Lower lobe of right lung (tissue), 2 donors: ENCODE data around the gene KIAA1958. TPM values are rescaled to one million over a fixed set of nuclear protein-coding genes. Genes with fewer than 3 reads are reported as not detected.
A peak's percentile ranks its signal among the peaks of the same experiment; 100 is the strongest.

Experiments used
- ATAC-seq, 2 donors: fragments of 200-7000 bp; cut with Tn5 transposase; one replicate each; pipeline ENCODE4 v1.9.1; 2020 to 2022; ENCODE audit warnings: mild to moderate bottlenecking in 2 of 2, moderate library complexity in 2 of 2
- DNase-seq: peaks from one replicate; pipeline ENCODE4 v3.0.0-alpha.2; 2020
- H3K27ac ChIP-seq: fragments of 200-600 bp; one replicate; pipeline ENCODE4 v1.8.0; 2022
- H3K27me3 ChIP-seq: fragments of 200-600 bp; one replicate; pipeline ENCODE4 v1.8.0; 2022; ENCODE audit warnings: low read depth
- H3K36me3 ChIP-seq: fragments of 200-600 bp; one replicate; pipeline ENCODE4 v1.8.0; 2022; ENCODE audit warnings: mild to moderate bottlenecking
- H3K4me1 ChIP-seq: fragments of 200-600 bp; one replicate; pipeline ENCODE4 v1.8.0; 2022
- H3K4me3 ChIP-seq: fragments of 200-600 bp; one replicate; pipeline ENCODE4 v1.8.0; 2022; ENCODE audit warnings: mild to moderate bottlenecking
- H3K9me3 ChIP-seq: fragments of 200-600 bp; one replicate; pipeline ENCODE4 v1.8.0; 2022
- CTCF ChIP-seq: fragments of 200-600 bp; IDR thresholded peaks from one replicate; pipeline ENCODE4 v1.8.0; 2022; ENCODE audit warnings: antibody characterized with exemption, mild to moderate bottlenecking
- intact Hi-C: fragments of 100-400 bp; cut with DNase I; formaldehyde crosslinking; loops from one replicate; pipeline ENCODE4 v1.11.0; 2022
- total RNA-seq: library from RNA; stranded (reverse); fragmentation: NEBNext Ultra II Directional; extraction: Animal tissue kit (Norgen Biotek cat#: 25700); gene quantifications from one replicate; pipeline ENCODE4 v1.2.1, GENCODE V29; 2021
- donor health status: DM: no; HTN: yes; CAD: no; lungs with severe emphysema.

Gene KIAA1958
- total RNA-seq, 1 donor from 2014 or later = 14.1 TPM

- no peaks in the 10 kb centered on the region for H3K27me3 ChIP-seq
- peaks cover 15% of the 10 kb centered on the region for H3K4me1 ChIP-seq
- no peak overlapping the region for H3K4me3 ChIP-seq
- no peaks in the 10 kb centered on the region for H3K36me3 ChIP-seq
- intact Hi-C loops = no loop called here
- TF ChIP-seq CTCF = no peak
- no peak overlapping the region for H3K27ac ChIP-seq
- DNase-seq = no peak
- ATAC-seq = no peak
- H3K9me3 ChIP-seq = no peaks in the 10 kb centered on the region
Measured at GRCh38 chr9:112500842-112501241, 14.2 kb downstream of the KIAA1958 start.

DNA sequence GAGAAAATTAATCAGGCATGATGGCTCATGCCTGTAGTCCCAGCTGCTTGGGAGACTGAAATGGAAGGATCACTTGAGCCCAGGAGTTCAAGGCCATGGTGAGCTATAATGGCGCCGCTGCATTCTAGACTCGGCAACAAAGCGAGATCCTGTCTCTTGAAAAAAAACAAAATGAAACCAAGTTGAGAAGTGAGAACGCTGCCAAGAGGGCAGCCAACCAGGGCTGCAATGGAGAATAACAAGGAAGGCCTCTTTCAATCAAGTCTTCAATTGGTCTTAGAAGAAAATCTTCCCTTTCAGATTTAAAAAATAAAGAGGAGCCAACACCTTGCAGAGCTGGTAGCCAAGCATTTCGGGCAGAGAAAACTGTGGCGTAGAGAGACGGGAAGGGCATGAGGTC is 14.7 kb downstream of the KIAA1958 start:
- ATAC-seq = no peak
- intact Hi-C loops = no loop called here
- no peak overlapping the region for H3K4me3 ChIP-seq
- H3K36me3 ChIP-seq = no peaks in the 10 kb centered on the region
- DNase-seq = no peak
- peaks cover 11% of the 10 kb centered on the region for H3K4me1 ChIP-seq
- no peak overlapping the region for H3K27ac ChIP-seq
- TF ChIP-seq CTCF = no peak
- no peaks in the 10 kb centered on the region for H3K9me3 ChIP-seq
- no peaks in the 10 kb centered on the region for H3K27me3 ChIP-seq

- ATAC-seq (no peak), DNase-seq (no peak)
- TF ChIP-seq CTCF = no peak
- Histone ChIP-seq H3K4me1 (peaks cover 6% of the 10 kb centered on the region), H3K36me3 (no peaks in the 10 kb centered on the region), H3K4me3 (no peak overlapping the region), H3K27me3 (no peaks in the 10 kb centered on the region), H3K27ac (no peak overlapping the region), H3K9me3 (no peaks in the 10 kb centered on the region)
- intact Hi-C loops = no loop called here
Measured at GRCh38 chr9:112502175-112502946, 15.7 kb downstream of the KIAA1958 start.

- no peaks in the 10 kb centered on the region for H3K36me3 ChIP-seq
- peak; percentile 74 to 84 for ATAC-seq
- intact Hi-C loops = no loop called here
- peak; percentile 71 for DNase-seq
- H3K27ac ChIP-seq = no peak overlapping the region
- no peak overlapping the region for H3K4me3 ChIP-seq
- H3K27me3 ChIP-seq = no peaks in the 10 kb centered on the region
- peaks cover 6% of the 10 kb centered on the region for H3K4me1 ChIP-seq
- no peaks in the 10 kb centered on the region for H3K9me3 ChIP-seq
- TF ChIP-seq CTCF = no peak
Measured at GRCh38 chr9:112503170-112503569, 16.5 kb downstream of the KIAA1958 start.

DNA sequence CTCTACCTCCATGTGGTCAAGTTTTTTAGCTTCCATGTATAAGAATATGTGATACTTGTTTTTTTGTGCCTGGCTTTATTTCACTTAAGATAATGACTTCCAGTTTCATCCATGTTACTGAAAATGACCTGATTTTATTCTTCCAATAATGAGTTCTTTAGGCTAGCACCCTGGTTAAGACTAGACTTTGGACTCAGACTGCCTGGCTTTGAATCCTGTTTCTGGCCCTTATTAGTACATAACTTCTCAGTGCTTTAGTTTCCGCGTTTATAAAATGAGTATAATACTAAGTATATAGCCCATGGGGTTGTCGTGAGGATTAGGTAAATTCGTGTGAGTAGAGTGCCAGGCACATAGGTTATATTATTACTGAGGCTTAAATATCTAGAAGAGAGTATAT is 18.5 kb downstream of the KIAA1958 start:
- H3K27me3 ChIP-seq = no peaks in the 10 kb centered on the region
- DNase-seq = no peak
- H3K4me1 ChIP-seq = peaks cover 6% of the 10 kb centered on the region
- no peak overlapping the region for H3K27ac ChIP-seq
- TF ChIP-seq CTCF = no peak
- intact Hi-C loops = no loop called here
- no peak overlapping the region for H3K4me3 ChIP-seq
- H3K9me3 ChIP-seq = no peaks in the 10 kb centered on the region
- no peak for ATAC-seq
- no peaks in the 10 kb centered on the region for H3K36me3 ChIP-seq
